HG02885 (cell line): ENCODE measurements around the gene RAD50.

Experiments
- ATAC-seq: cut with Tn5 transposase; IDR thresholded peaks from one replicate; pipeline ENCODE4 v1.9.1; 2021; ENCODE audit warnings: mild to moderate bottlenecking; ENCODE audit not compliant: unreplicated experiment, poor library complexity

The RAD50 gene

GRCh38 chr5:132671000-132671399 lies 114.2 kb downstream of the RAD50 start:
- no peak for ATAC-seq

DNA sequence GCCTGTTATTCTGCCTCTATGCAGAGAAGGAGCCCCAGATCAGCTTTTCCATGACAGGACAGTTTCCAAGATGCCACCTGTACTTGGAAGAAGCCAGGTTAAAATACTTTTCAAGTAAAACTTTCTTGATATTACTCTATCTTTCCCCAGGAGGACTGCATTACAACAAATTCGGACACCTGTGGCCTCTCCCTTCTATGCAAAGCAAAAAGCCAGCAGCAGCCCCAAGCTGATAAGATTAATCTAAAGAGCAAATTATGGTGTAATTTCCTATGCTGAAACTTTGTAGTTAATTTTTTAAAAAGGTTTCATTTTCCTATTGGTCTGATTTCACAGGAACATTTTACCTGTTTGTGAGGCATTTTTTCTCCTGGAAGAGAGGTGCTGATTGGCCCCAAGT lies 116.7 kb downstream of the RAD50 start:
- no peak for ATAC-seq

DNA sequence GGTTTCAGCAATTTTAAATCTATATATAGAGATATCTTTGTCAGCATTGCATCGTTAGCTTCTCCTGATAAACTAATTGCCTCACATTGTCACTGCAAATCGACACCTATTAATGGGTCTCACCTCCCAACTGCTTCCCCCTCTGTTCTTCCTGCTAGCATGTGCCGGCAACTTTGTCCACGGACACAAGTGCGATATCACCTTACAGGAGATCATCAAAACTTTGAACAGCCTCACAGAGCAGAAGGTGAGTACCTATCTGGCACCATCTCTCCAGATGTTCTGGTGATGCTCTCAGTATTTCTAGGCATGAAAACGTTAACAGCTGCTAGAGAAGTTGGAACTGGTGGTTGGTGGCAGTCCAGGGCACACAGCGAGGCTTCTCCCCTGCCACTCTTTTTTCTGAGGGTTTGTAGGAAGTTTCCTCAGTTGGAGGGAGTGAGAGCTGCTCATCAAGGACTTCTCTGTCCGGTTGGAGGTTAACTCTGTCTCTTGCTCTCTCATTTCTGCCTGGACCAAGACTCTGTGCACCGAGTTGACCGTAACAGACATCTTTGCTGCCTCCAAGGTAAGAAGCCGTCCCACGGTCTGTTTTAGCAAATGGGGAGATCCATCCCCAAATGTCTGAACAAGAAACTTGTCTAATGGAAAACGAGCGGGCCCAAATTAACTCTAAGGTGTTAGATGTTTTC lies 117.3 kb downstream of the RAD50 start, which contains the start of gene IL4:
TSS of gene IL4 (plus strand) at position 51 of the 692 bp plus-strand sequence. CDS start at position 113, 62 bp downstream.
- ATAC-seq = no peak

DNA sequence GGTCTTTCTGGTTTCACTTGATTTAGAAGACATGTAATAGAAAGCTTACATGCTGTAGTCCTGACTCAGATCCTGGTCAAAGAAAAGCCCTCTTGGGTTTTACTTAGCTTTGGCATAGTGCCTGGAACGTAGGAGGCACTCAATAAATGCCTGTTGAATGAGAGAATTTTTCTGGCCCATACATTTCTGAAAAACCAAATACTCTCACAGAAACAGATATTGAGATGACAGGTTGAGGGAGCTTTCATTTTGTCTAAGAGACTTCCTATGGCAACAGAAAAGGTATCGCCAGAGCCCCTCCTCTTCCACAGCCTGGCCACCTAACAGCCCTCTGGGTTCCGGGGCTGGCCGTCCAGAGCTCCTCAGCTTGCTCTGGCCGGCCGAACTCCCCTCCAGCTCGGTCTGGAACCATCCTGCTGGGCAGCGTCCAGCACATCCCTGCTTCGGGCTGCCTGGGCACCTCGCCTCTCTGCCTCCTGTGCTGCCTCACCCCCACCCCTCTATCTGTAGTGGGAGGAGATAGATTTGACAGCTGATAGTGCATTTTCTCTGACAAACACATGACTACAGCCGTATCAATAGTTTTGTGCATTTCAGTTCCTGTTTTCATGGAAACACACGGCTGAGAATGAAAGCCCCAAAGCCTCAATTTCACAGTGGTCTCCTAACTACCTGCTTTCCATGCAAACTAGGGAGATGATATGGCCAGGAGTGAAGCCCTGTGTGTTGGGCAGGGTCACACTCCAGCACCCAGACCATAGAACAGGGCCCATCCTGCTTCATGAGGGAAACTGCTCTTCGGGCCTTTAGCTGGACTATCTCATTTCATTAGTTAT lies 118.1 kb downstream of the RAD50 start:
- peak; percentile 86 for ATAC-seq

DNA sequence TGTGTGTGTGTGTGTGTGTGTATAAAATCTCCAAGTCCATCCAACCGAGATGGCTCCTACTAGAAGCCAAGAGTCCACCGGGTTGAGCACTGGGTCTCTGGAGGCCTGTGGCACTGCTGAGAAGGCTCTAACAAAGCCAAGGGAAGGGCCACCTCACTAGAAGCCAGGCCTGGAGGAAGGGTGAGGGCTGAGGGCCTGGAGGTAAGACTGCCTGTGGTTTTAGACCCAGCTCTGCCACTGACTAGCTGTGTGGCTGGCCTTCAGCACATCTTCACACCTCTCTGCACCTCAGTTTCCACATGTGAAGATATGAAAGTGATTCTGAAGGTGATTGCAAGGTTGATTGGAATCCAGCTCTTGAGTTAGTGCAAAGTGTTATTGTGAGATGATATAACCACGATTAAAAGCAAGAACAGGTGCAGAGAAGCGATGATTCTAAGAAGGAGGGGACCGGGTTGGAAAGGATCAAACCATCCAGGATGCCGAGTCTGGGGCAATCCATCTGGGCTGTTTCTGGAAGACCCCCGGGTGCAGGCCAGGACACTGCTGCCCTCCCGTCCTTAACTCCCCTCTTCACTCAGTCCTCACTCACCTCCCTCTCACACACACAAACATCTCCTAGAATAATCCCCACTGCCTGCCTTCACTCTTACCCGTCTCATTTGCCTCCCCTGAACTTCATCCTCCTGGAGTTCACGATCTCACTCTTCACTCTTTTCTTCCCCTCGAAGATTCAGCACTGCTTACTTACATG lies 119.3 kb downstream of the RAD50 start:
- ATAC-seq = no peak

DNA sequence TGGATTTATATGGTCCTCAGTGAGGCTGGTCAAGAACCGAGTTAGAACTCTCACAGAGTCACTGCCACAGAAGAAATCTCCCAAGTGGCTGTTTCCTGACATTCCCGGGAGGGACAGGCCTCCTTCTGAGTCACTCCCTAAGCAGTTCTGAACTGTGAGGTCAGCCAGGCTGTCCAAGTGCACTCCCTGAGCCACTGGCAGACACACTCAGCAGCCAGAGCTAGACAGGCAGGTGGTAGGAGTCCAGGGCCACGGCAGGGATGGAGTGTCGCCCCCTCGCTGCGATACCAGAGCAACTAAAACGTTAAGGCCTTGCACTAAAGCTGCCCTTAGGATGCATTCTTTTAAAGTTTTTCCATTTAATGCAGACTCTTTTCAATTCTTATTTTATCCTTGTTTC lies 120.4 kb downstream of the RAD50 start:
- ATAC-seq = no peak

DNA sequence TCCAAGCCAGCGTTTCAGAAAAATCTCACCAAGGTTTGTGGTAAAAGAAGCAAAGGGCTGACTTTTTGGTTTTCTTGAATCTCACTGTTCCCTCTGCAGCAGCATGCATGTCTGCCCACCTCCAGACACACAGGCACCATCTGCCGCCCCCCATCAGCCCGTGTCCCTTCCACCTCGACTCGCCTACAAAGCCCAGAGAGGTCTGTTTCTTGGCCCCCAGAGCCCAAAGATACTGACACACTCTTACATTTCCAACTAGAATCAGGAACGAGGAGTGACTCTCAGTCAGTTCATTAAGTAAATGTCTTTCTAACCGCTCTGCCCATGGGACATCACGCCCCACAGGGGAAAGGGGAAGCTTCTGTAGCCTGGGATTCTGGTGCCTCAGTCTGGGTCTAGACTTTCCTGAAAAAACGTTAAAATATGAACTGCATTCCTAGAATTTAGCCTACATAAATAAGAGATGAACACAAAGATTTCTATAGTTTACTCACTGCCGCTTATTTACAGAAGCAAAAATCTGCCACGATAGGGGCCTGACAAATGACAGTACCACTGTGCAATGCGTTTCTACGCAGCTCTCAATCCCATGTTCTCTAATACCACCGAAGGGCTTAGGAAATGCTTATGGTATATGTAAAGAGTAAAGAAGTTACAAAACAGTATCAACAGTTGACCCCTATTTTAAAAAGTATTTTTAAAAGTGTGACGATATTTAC lies 121.1 kb downstream of the RAD50 start:
- ATAC-seq = no peak

GRCh38 chr5:132678735-132679134 lies 122.0 kb downstream of the RAD50 start:
- ATAC-seq = no peak

GRCh38 chr5:132679166-132679565 lies 122.4 kb downstream of the RAD50 start:
- no peak for ATAC-seq

DNA sequence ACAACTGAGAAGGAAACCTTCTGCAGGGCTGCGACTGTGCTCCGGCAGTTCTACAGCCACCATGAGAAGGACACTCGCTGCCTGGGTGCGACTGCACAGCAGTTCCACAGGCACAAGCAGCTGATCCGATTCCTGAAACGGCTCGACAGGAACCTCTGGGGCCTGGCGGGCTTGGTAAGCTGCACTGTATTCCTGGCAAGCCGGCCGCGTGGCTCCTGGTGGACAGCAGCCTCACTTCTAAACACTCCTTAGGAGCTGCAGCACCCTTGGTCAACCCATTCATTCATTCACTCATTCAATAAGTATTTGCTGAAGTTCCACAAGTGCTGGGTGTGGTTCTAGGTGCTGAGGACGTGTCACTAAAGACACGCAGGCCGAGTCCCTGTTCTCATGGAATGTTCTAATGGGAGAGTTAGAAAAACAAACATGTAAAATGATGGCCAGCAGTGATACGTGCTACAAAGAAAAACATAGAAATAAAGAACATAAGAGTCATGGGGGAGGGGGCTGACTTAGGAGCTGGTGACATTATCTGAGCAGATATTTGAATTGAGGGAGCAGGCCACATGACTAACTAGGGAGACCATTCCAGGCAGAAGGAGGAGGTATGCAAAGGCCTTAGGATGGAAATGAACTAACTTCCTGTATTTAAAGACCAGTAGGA lies 123.1 kb downstream of the RAD50 start:
- ATAC-seq = no peak

DNA sequence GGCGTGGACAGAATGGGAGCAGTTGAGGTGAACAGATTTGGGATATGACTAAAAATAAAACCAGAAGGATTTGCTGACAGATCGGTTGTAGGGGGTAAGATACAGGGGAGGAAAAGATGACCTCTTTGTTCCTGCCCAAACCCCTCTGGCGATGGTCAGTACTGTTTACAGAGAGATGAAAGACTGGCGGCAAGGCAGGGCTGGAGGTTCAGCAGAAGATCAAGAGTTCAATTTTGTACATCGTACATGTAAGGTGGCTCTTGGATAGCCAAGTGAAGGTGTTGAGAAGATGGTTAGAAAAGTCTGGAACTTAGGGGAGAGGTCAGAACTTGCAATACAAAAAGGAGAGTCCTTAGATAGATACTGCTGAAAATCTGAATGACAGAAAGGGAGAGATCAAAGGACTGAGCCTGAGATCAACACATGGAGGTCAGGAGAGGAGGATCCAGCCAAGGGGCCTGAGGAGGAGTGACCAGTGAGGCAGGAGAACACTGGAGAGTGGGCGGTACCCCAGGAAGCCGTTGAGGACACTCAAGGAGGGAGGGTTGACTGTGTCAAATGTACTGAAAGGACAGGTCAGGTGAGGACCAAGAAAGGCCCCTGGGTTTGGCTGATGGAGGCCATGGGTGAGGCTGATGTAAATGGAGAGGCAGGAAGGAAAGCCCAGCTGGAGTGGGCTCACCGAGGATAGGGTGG lies 124.2 kb downstream of the RAD50 start:
- ATAC-seq = no peak

DNA sequence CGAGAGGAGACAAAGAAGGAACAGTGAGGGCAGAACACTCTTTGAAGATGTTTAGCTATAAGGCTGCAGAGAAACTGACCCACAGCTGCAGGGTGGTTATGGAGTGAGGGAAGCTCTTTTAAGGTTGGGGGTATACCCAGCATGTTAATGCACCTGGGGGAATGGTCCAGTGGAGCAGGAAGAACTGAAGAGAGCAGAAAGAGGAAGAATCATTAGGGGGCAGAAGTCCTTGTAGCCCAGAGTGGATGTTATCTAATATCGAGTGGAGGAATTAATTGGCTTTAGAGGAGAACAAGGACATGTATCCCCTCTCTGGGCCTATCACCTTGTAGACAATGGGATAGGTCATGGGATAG lies 124.7 kb downstream of the RAD50 start:
- no peak for ATAC-seq

DNA sequence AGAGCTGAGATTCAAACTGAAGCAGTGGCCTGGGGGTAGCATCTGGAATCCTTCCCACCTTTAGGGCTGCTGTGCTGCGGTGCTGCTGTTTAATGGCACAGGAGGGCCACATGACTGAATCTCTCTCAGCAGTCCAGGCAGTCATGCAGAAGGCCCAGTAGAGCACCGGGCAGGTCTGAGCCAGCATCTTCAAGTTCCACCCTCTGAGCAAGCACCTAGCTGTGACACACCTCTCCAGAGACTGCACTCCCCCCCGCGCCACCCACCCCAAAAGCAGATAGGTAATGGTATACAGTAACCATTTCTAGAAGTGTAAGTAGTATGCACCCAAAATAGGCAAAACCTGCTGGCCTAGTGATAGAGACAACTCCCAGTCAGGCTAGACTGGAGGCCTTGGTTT lies 125.2 kb downstream of the RAD50 start:
- no peak for ATAC-seq

DNA sequence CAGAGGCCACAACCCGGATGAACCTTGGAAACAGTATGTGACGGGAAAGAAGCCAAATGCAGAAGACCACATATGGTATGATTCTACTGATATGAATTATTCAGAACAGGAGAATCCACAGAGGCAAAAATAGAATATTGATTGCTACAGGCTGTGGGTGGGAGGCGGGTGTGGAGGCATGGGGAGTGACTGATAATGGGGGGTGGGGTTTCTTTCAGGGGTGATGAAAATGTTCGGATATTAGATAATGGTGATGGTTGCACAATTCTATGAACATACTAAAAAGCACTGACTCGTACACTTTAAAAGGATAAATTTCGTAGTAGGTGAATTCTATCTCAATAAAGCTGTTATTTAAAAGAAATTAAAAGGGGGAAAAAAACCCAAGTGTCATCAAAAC lies 127.7 kb downstream of the RAD50 start:
- no peak for ATAC-seq

GRCh38 chr5:132684922-132685720 lies 128.3 kb downstream of the RAD50 start:
- no peak for ATAC-seq

DNA sequence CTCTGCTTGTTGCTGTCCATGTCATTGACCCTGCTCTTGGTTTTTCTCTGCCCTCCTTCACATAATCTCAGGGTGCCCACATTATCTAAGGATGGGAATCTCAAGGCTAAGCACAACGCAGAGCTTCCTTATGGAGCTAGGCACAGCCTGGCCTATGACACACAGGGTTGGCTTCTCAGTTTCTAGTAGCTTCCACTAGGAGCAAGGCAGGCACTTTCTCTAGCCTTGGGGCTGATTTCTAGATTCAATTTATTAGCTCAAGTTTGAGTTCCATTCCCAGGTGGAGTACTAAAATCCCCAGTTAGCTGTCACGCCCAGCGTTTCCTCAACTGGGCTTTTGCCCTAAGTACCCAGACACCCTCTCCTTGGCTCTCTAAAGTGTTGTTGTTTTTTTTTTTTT lies 129.4 kb downstream of the RAD50 start:
- no peak for ATAC-seq

DNA sequence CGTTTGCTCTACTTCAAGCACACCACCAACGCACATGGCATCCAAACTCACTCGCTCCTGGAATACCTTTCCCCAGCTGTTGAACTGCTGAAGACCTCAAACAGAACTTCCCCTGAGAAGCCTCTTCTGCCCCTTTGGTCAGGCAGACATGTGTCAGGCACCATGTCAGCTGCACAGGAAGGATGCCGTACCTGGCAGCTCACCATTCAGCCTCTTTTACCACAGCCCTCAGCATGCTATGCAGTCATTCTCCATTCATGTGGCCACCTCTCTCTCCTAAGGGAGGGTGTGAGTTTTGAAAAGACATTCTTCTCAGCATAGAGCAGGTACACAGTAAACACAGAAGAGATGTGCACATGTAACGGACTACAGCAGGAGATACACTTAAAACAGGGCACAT lies 131.2 kb downstream of the RAD50 start:
- no peak for ATAC-seq

GRCh38 chr5:132688536-132689339 lies 132.0 kb downstream of the RAD50 start:
- ATAC-seq = no peak
